Muscle of leg (tissue), 11 donors: Measurements from ENCODE around the gene BMPER. TPM values are rescaled to one million over a fixed set of nuclear protein-coding genes. Genes with fewer than 3 reads are reported as not detected.
"Not testable (repeated sequence)": the region's sequence is repeated elsewhere in the genome, so short reads cannot be mapped to it uniquely, and the experiment has no call there.

Experiments used
- DNase-seq: peaks from one replicate; pipeline ENCODE4 v3.0.0; 2013
- H3K27ac ChIP-seq: one replicate; pipeline ENCODE4 v1.5.1; 2013; ENCODE audit warnings: mild to moderate bottlenecking, low read length, control low read depth
- H3K27me3 ChIP-seq: one replicate; pipeline ENCODE4 v1.6.1; 2013; ENCODE audit warnings: low read length; ENCODE audit not compliant: control insufficient read depth, insufficient read depth
- H3K36me3 ChIP-seq: one replicate; pipeline ENCODE4 v1.6.1; 2013; ENCODE audit warnings: low read length; ENCODE audit not compliant: control insufficient read depth, insufficient read depth
- H3K4me1 ChIP-seq: one replicate; pipeline ENCODE4 v1.6.1; 2013; ENCODE audit warnings: low read length; ENCODE audit not compliant: control insufficient read depth, insufficient read depth
- H3K4me3 ChIP-seq: one replicate; pipeline ENCODE4 v1.5.1; 2013; ENCODE audit warnings: low read length, control low read depth
- H3K9me3 ChIP-seq: replicated peaks from 2 replicates; pipeline ENCODE4 v1.6.1; 2013; ENCODE audit warnings: low read depth, low read length; ENCODE audit not compliant: control insufficient read depth
- WGBS: methylation state at CpG from one replicate; pipeline ENCODE4 v1.1.5; 2013; ENCODE audit warnings: missing lambda C conversion rate; ENCODE audit not compliant: insufficient coverage; 5-methylcytosine and 5-hydroxymethylcytosine counted together
- polyA plus RNA-seq, 8 donors: library from polyadenylated mRNA; unstranded; fragments of 120-200 nt; gene quantifications; one replicate each; pipeline versions ENCODE4 v1.2.1 to v1.2.3, GENCODE V29; 2013; ENCODE audit warnings: inconsistent platforms in 1 of 8, low replicate concordance in 1 of 8; ENCODE audit not compliant: insufficient read length in 8 of 8, insufficient read depth in 1 of 8
- total RNA-seq: library from RNA; stranded (reverse); fragments of 120-200 nt; gene quantifications from one replicate; pipeline ENCODE4 v1.2.4, GENCODE V29; 2013

Gene BMPER
- total and polyA plus RNA-seq, 9 donors, result 3.8 to 11.0 (median 7.3) TPM

DNA sequence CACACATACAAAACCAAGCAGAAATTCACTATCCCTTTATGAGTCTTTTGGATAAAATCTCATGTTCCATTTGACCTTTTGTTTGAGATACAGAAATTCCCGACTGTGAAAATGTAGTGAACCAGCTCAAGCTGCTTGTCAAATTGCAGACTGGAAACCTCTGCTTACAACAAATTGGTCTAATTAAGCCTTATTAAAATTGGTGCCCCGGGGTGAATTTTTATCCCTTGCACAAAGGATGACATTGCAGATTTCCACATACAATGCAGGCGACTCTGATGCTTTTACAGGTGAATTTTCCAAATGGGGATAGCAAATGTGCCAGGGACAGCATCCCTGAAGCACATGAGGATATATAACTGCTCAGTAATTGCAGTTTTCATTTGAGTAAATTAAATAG, 257.3 kb downstream of the BMPER start:
- no peaks in the 10 kb centered on the region for H3K9me3 ChIP-seq
- no peaks in the 10 kb centered on the region for H3K36me3 ChIP-seq
- no peak for DNase-seq
- H3K4me3 ChIP-seq, result no peak overlapping the region
- H3K27ac ChIP-seq, result no peak overlapping the region
- peaks cover 8% of the 10 kb centered on the region for H3K4me1 ChIP-seq
- WGBS, result 88% methylated on average over 2 of the region's 3 CpGs
- no peaks in the 10 kb centered on the region for H3K27me3 ChIP-seq

DNA sequence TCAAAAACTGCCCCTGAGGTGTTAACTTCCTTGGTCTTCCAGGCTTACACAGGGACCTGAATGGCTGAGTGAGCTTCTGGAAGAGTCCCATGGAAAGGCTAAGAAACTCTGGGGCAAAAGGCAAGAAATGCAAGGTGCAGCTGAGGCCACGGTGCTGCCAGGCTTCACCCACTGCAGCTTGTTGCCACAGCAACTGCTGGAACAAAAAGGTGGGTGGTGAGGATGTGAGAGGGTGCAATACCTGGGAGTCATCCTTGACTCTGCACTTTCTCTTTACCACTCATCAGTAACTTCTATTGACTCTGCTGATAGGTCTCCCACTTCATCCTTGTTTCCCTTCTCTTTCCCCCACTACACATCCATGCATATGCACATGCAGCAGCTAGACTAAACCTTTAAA, 258.6 kb downstream of the BMPER start:
- Histone ChIP-seq H3K27ac (no peak overlapping the region), H3K36me3 (no peaks in the 10 kb centered on the region), H3K27me3 (no peaks in the 10 kb centered on the region), H3K4me3 (no peak overlapping the region), H3K9me3 (no peaks in the 10 kb centered on the region), H3K4me1 (peaks cover 2% of the 10 kb centered on the region)
- DNase-seq, result no peak
- WGBS, result no CpG with 5 or more reads among the region's 1 CpG

DNA sequence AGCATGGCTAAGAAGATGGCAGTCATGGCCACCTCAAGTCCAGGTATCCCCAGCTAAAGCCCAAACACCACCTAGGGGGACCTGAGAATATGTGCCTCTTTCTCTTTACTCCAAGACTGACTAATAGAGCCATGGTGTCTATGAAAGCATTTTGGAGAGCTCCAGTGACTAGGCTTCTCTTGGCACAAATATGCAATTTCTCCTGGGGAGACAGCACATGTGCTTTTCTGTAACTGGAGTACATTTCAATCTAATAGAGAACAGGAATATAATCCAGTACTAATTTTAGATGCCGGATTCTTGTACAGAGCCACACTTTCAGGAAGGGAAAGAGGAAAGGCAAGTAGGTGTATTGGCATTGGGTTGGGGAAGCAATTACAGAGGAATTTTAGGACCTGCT, 260.1 kb downstream of the BMPER start:
- Histone ChIP-seq H3K27me3 (no peaks in the 10 kb centered on the region), H3K4me1 (peaks cover 2% of the 10 kb centered on the region), H3K9me3 (no peaks in the 10 kb centered on the region), H3K27ac (no peak overlapping the region), H3K4me3 (no peak overlapping the region), H3K36me3 (no peaks in the 10 kb centered on the region)
- no CpG with 5 or more reads among the region's 1 CpG for WGBS
- DNase-seq, result peak; percentile 71

GRCh38 chr7:34165927-34166550, 260.7 kb downstream of the BMPER start:
- no peaks in the 10 kb centered on the region for H3K36me3 ChIP-seq
- no peak overlapping the region for H3K27ac ChIP-seq
- no CpG with 5 or more reads among the region's 3 CpGs for WGBS
- no peak overlapping the region for H3K4me3 ChIP-seq
- no peaks in the 10 kb centered on the region for H3K9me3 ChIP-seq
- peak; percentile 65 for DNase-seq
- peaks cover 2% of the 10 kb centered on the region for H3K4me1 ChIP-seq
- no peaks in the 10 kb centered on the region for H3K27me3 ChIP-seq

- H3K4me1 ChIP-seq, result peaks cover 2% of the 10 kb centered on the region
- no peak overlapping the region for H3K4me3 ChIP-seq
- H3K27me3 ChIP-seq, result no peaks in the 10 kb centered on the region
- H3K9me3 ChIP-seq, result no peaks in the 10 kb centered on the region
- 60% methylated on average over 1 of the region's 8 CpGs for WGBS
- no peaks in the 10 kb centered on the region for H3K36me3 ChIP-seq
- DNase-seq, result no peak
- no peak overlapping the region for H3K27ac ChIP-seq
Measured at GRCh38 chr7:34168013-34168412, 262.7 kb downstream of the BMPER start.

DNA sequence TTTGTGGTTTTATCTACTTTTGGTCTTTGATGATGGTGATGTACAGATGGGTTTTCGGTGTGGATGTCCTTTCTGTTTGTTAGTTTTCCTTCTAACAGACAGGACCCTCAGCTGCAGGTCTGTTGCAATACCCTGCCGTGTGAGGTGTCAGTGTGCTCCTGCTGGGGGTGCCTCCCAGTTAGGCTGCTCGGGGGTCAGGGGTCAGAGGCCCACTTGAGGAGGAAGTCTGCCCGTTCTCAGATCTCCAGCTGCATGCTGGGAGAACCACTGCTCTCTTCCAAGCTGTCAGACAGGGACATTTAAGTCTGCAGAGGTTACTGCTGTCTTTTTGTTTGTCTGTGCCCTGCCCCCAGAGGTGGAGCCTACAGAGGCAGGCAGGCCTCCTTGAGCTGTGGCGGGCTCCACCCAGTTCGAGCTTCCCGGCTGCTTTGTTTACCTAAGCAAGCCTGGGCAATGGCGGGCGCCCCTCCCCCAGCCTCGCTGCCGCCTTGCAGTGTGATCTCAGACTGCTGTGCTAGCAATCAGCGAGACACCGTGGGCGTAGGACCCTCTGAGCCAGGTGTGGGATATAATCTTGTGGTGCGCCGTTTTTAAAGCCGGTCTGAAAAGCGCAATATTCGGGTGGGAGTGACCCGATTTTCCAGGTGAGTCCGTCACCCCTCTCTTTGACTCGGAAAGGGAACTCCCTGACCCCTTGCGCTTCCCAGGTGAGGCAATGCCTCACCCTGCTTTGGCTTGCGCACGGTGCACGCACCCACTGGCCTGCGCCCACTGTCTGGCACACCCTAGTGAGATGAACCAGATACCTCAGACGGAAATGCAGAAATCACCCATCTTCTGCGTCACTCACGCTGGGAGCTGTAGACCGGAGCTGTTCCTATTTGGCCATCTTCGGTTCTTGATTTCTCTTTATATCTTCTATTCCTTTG, 269.6 kb downstream of the BMPER start:
- H3K9me3 ChIP-seq, H3K4me3 ChIP-seq, H3K27me3 ChIP-seq, H3K4me1 ChIP-seq, H3K27ac ChIP-seq, DNase-seq, H3K36me3 ChIP-seq: not testable (repeated sequence)
- WGBS, result 88% methylated on average over 15 of the region's 32 CpGs

DNA sequence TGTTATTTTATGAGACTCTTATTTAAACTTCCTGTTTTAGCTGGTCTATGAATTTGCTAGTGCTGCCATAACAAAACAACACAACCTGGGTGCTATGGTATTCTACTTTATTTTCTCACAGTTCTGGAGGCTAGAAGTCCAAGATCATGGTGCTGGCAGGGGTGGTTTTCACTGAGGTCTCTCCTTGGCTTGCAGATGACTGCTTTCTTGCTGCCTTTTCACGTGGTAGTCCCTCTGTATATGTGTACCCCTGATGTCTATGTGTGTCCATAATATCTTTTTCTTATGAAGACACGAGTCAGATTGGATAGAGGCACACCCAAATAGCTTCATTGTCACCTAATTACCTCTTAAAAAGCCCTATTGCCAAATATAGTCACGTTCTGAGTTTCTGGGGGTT, 270.5 kb downstream of the BMPER start:
- no CpG with 5 or more reads among the region's 3 CpGs for WGBS
- no peaks in the 10 kb centered on the region for H3K27me3 ChIP-seq

DNA sequence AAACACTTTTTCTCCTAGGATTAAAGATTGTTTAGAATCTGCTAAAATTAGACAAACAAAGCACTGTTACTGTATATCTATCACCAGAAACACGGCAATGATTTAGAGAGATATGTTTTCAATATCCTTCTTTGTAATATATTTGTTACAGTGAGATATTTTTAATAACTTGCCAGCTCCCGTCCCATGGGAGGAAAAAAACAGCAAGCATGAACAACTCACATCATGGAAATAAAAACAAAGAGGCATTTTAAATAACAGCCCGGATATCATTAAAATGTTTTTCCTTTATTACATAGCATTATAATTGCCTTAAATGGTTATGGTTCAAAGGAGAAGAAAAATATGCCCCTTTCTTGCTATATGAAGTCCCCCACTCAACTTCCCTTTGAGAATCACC, 272.1 kb downstream of the BMPER start:
- WGBS, result no CpG with 5 or more reads among the region's 3 CpGs
- no peaks in the 10 kb centered on the region for H3K36me3 ChIP-seq
- no peak overlapping the region for H3K27ac ChIP-seq
- peak; percentile 79 for DNase-seq
- H3K9me3 ChIP-seq, result peaks cover 2% of the 10 kb centered on the region
- no peaks in the 10 kb centered on the region for H3K4me1 ChIP-seq
- no peaks in the 10 kb centered on the region for H3K27me3 ChIP-seq
- H3K4me3 ChIP-seq, result no peak overlapping the region

More for the DNA sequence above, 270.5 kb downstream of the BMPER start:
- Histone ChIP-seq H3K36me3 (no peaks in the 10 kb centered on the region), H3K27ac (no peak overlapping the region), H3K9me3 (peaks cover 2% of the 10 kb centered on the region), H3K4me1 (no peaks in the 10 kb centered on the region), H3K4me3 (no peak overlapping the region)
- DNase-seq, result no peak

GRCh38 chr7:34181271-34181958, 276.1 kb downstream of the BMPER start:
- Histone ChIP-seq H3K4me1 (no peaks in the 10 kb centered on the region), H3K9me3 (no peaks in the 10 kb centered on the region), H3K4me3 (no peak overlapping the region), H3K27me3 (no peaks in the 10 kb centered on the region), H3K27ac (no peak overlapping the region), H3K36me3 (no peaks in the 10 kb centered on the region)
- no peak for DNase-seq
- 84% methylated on average over 3 of the region's 3 CpGs for WGBS

- no peaks in the 10 kb centered on the region for H3K9me3 ChIP-seq
- no CpG with 5 or more reads among the region's 1 CpG for WGBS
- no peak overlapping the region for H3K4me3 ChIP-seq
- no peaks in the 10 kb centered on the region for H3K36me3 ChIP-seq
- DNase-seq, result no peak
- peaks cover 2% of the 10 kb centered on the region for H3K4me1 ChIP-seq
- no peak overlapping the region for H3K27ac ChIP-seq
- H3K27me3 ChIP-seq, result no peaks in the 10 kb centered on the region
Measured at GRCh38 chr7:34184466-34184865, 279.1 kb downstream of the BMPER start.
